A549 (cell line): ENCODE measurements around the gene FAM3C. TPM values are rescaled to one million over a fixed set of nuclear protein-coding genes. Genes with fewer than 3 reads are reported as not detected.

Experiments
- ATAC-seq, 2 experiments: fragments of 200-7000 bp in 1 of 2; fragments of >200 bp in 1 of 2; cut with Nextera tagmentation in 1 of 2; cut with Tn5 transposase in 1 of 2; 3 replicates each; pipeline versions ENCODE4 v1.8.0 to v1.9.1; 2018 to 2020; ENCODE audit warnings: mild to moderate bottlenecking in 1 of 2, moderate library complexity in 1 of 2
- CTCF ChIA-PET: fragments of 300-600 bp; sonication (Branson Sonifier 250); formaldehyde crosslinking; extraction: SDS; loops from one replicate; lab custom pipeline; 2021; ENCODE audit warnings: antibody characterized with exemption, inconsistent platforms; lab: Yijun Ruan, JAX
- POLR2A ChIA-PET: fragments of 350-600 bp; formaldehyde crosslinking; extraction: SDS; loops from one replicate; lab custom pipeline; 2021; ENCODE audit warnings: antibody characterized with exemption, inconsistent platforms; lab: Yijun Ruan, JAX
- DNase-seq, 2 experiments: peaks; one replicate each; pipeline versions ENCODE4 v3.0.0 to v3.0.0-alpha.2; 2011 to 2016; ENCODE audit warnings: low read depth in 1 of 2, low spot score in 1 of 2
- FAIRE-seq: peaks from 2 replicates; lab custom pipeline; 2011; peaks lifted over from hg19 to GRCh38; lab: Jason Lieb, UNC
- H3K27ac ChIP-seq, 2 experiments: fragments of >200 bp; sonication (Bioruptor Twin); formaldehyde crosslinking; 3 replicates each; pipeline ENCODE4 v1.5.1; 2016 to 2017
- H3K4me1 ChIP-seq: fragments of >200 bp; sonication (Bioruptor Twin); formaldehyde crosslinking; 3 replicates; pipeline ENCODE4 v1.6.1; 2016
- H3K4me2 ChIP-seq: fragments of >200 bp; sonication (Bioruptor Twin); formaldehyde crosslinking; 3 replicates; pipeline ENCODE4 v1.6.1; 2016
- H3K4me3 ChIP-seq: fragments of >200 bp; sonication (Bioruptor Twin); formaldehyde crosslinking; 3 replicates; pipeline ENCODE4 v1.5.1; 2016
- H3K9me3 ChIP-seq: fragments of >200 bp; sonication (Bioruptor Twin); formaldehyde crosslinking; 3 replicates; pipeline ENCODE4 v1.6.1; 2016
- BHLHE40 ChIP-seq: IDR thresholded peaks from 2 replicates; pipeline ENCODE4 v1.6.1; 2012; ENCODE audit warnings: low read depth, low read length, inconsistent platforms
- E2F6 ChIP-seq: IDR thresholded peaks from 2 replicates; pipeline ENCODE4 v1.6.1; 2012; ENCODE audit warnings: low read depth, borderline replicate concordance
- EHF ChIP-seq: fragments of 250-450 bp; sonication (Bioruptor Pico); IDR thresholded peaks from 2 replicates; pipeline ENCODE4 v1.5.0; 2020; ENCODE audit warnings: mild to moderate bottlenecking
- ESRRA ChIP-seq: fragments of 150-350 bp; IDR thresholded peaks from 2 replicates; pipeline ENCODE4 v1.6.1; 2014; ENCODE audit warnings: mild to moderate bottlenecking, low read length, borderline replicate concordance
- FOSB ChIP-seq: fragments of 250-450 bp; sonication (Bioruptor Pico); IDR thresholded peaks from 2 replicates; pipeline ENCODE4 v1.5.0; 2020; ENCODE audit warnings: mild to moderate bottlenecking, moderate library complexity
- HDAC2 ChIP-seq: fragments of 200-600 bp; sonication (generic); IDR thresholded peaks from 2 replicates; pipeline ENCODE4 v1.6.1; 2016
- HOXB13 ChIP-seq: fragments of 250-450 bp; sonication (Bioruptor Pico); IDR thresholded peaks from 2 replicates; pipeline ENCODE4 v1.5.0; 2020; ENCODE audit warnings: low read depth, mild to moderate bottlenecking, moderate library complexity
- JUN ChIP-seq, 2 experiments: fragments of >200 bp; sonication (Bioruptor Twin); formaldehyde crosslinking; IDR thresholded peaks; 2 replicates in 1 of 2; 3 replicates in 1 of 2; pipeline ENCODE4 v1.6.1; 2016 to 2017
- JUNB ChIP-seq: fragments of >200 bp; sonication (Bioruptor Twin); formaldehyde crosslinking; IDR thresholded peaks from 2 replicates; pipeline ENCODE4 v1.6.1; 2016
- MYC ChIP-seq: IDR thresholded peaks from 2 replicates; pipeline ENCODE4 v1.6.1; 2012; ENCODE audit warnings: mild to moderate bottlenecking, inconsistent platforms, low read length, improper control_type of control experiment, borderline replicate concordance
- PHF8 ChIP-seq: fragments of 200-600 bp; sonication (generic); IDR thresholded peaks from 2 replicates; pipeline ENCODE4 v1.6.1; 2016; ENCODE audit warnings: low read depth, mild to moderate bottlenecking, antibody characterized with exemption, moderate library complexity, borderline replicate concordance
- RAD21 ChIP-seq, 2 experiments: fragments of >200 bp in 1 of 2; sonication (Bioruptor Twin) in 1 of 2; formaldehyde crosslinking in 1 of 2; IDR thresholded peaks in 1 of 2; conservative IDR thresholded peaks in 1 of 2; 2 replicates in 1 of 2; 3 replicates in 1 of 2; pipeline ENCODE4 v1.6.1; 2012 to 2018; ENCODE audit warnings: inconsistent platforms in 1 of 2
- RCOR1 ChIP-seq: fragments of 150-350 bp; IDR thresholded peaks from 2 replicates; pipeline ENCODE4 v1.6.1; 2014; ENCODE audit warnings: antibody characterized with exemption, low read length, low read depth
- TP53 ChIP-seq: fragments of 250-450 bp; sonication (Bioruptor Pico); IDR thresholded peaks from 2 replicates; pipeline ENCODE4 v1.5.0; 2021; ENCODE audit warnings: mild to moderate bottlenecking, moderate library complexity
- ZFP36 ChIP-seq: fragments of 450-650 bp; IDR thresholded peaks from 2 replicates; pipeline ENCODE4 v1.6.1; 2014; ENCODE audit warnings: borderline replicate concordance; ENCODE audit not compliant: partially characterized antibody
- ZSCAN20 ChIP-seq: fragments of 250-450 bp; sonication (Bioruptor Pico); IDR thresholded peaks from 2 replicates; pipeline ENCODE4 v1.8.0; 2022; ENCODE audit warnings: mild to moderate bottlenecking, moderate library complexity
- WGBS: methylation state at CpG from one replicate; pipeline ENCODE4 v1.1.6; 2017; ENCODE audit errors: missing lambda C conversion rate; 5-methylcytosine and 5-hydroxymethylcytosine counted together
- polyA plus RNA-seq, 4 experiments: library from polyadenylated mRNA; depleted of rRNA in 3 of 4; stranded (reverse); fragments of >200 nt; fragmentation: RNase III in 1 of 4; extraction: RNeasy Plus Mini Kit Qiagen cat#74134 plus additional on column Dnase treatment in 1 of 4; gene quantifications; 2 replicates in 3 of 4; 3 replicates in 1 of 4; pipeline ENCODE4 v1.2.3, GENCODE V29; 2011 to 2017
- TF ChIP-seq, protein P1 (sequence below): fragments of 150-350 bp; IDR thresholded peaks from 2 replicates; pipeline ENCODE4 v1.6.1; 2014; ENCODE audit warnings: low read depth, mild to moderate bottlenecking, low read length
- TF ChIP-seq, protein P2 (sequence below): fragments of 450-650 bp; IDR thresholded peaks from 2 replicates; pipeline ENCODE4 v1.6.1; 2014; ENCODE audit warnings: antibody characterized with exemption

The FAM3C gene
- polyA plus RNA-seq, 2 of the 4 experiments (the other 2 are of a cell fraction) = 29.4 to 46.4 TPM

GRCh38 chr7:121303422-121304101 is 92.5 kb downstream of the FAM3C start:
- Histone ChIP-seq H3K27ac (no peak overlapping the region), H3K4me1 (no peaks in the 10 kb centered on the region), H3K4me3 (no peak overlapping the region), H3K4me2 (no peak overlapping the region), H3K9me3 (no peaks in the 10 kb centered on the region)
- POLR2A ChIA-PET = no interaction called here
- TF ChIP-seq ZSCAN20 (CRISPR knock-in tag) (no peak), RCOR1 (no peak), PHF8 (no peak), E2F6 (no peak), ESRRA (no peak), JUN (IDR thresholded peaks at IDR 0.05) (no peak), FOSB (no peak), TP53 (CRISPR knock-in tag) (no peak), RAD21 (conservative IDR thresholded peaks at IDR 0.05 in 1 of 2, IDR thresholded peaks at IDR 0.05 in 1 of 2) (no peak), MYC (no peak), ZFP36 (no peak), HOXB13 (CRISPR knock-in tag) (no peak)
- TF ChIP-seq, protein P1, sequence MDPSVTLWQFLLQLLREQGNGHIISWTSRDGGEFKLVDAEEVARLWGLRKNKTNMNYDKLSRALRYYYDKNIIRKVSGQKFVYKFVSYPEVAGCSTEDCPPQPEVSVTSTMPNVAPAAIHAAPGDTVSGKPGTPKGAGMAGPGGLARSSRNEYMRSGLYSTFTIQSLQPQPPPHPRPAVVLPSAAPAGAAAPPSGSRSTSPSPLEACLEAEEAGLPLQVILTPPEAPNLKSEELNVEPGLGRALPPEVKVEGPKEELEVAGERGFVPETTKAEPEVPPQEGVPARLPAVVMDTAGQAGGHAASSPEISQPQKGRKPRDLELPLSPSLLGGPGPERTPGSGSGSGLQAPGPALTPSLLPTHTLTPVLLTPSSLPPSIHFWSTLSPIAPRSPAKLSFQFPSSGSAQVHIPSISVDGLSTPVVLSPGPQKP = no peak
- TF ChIP-seq, protein P2, sequence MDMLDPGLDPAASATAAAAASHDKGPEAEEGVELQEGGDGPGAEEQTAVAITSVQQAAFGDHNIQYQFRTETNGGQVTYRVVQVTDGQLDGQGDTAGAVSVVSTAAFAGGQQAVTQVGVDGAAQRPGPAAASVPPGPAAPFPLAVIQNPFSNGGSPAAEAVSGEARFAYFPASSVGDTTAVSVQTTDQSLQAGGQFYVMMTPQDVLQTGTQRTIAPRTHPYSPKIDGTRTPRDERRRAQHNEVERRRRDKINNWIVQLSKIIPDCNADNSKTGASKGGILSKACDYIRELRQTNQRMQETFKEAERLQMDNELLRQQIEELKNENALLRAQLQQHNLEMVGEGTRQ = no peak
- CTCF ChIA-PET = no interaction called here
- no peak for ATAC-seq
- DNase-seq = no peak
- FAIRE-seq = no peak
- WGBS = 36% methylated on average over 6 of the region's 6 CpGs

GRCh38 chr7:121302214-121302745 is 93.8 kb downstream of the FAM3C start:
- no peak for TF ChIP-seq JUN (IDR thresholded peaks at IDR 0.05)
- no peak for TF ChIP-seq JUNB
- TF ChIP-seq HDAC2 = no peak
- Histone ChIP-seq H3K27ac (no peak overlapping the region), H3K4me2 (no peak overlapping the region), H3K4me1 (no peaks in the 10 kb centered on the region), H3K9me3 (no peaks in the 10 kb centered on the region), H3K4me3 (no peak overlapping the region)
- ChIA-PET POLR2A (no interaction called here), CTCF (no interaction called here)
- 17% methylated on average over 8 of the region's 8 CpGs for WGBS
- ATAC-seq (peak in 1 of 2 experiments; percentile 43; a peak in 1 of 6 replicates), DNase-seq (no peak), FAIRE-seq (no peak)

DNA sequence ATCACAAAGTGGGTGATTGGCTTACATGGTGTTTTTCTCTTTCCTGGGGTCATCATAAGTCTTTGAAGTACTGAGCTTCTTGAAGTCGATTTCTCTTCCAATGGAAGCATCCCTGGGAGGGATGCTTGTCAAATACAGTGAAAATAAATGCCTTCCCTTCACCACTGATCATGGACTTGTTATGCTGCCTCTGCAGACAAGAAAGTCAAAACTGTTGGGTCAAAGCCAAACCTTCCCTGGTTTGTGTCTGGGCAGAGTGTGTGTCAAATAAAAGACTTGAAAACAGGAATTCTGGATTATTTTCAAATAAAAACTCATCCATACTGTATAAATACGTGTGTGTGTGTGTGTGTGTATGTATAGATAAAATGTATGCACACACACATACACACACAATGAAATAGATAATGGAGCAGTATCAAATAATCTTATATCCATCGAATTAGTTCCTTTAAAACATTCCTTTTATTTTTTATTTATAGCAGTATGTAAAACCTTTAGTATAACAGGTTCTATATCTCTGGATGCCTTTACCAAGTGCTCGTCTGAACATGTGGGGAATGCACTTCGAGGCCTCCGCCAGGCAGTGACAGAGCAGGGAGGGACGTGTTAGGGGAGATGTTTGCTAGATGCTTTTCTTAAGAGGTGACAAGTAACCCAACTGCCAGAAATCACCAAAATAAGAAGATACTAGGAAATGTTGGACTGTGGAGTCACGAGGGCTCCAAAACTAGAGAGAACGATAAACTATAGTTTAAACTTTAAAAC is 94.5 kb downstream of the FAM3C start:
- no peaks in the 10 kb centered on the region for H3K4me1 ChIP-seq
- POLR2A ChIA-PET = no interaction called here
- TF ChIP-seq E2F6 (no peak), EHF (CRISPR knock-in tag) (no peak), ZSCAN20 (CRISPR knock-in tag) (no peak), BHLHE40 (no peak), TP53 (CRISPR knock-in tag) (no peak), RCOR1 (no peak)
- TF ChIP-seq, all 56 proteins: peak for 0
- WGBS = 22% methylated on average over 9 of the region's 9 CpGs
- ATAC-seq = no peak
- no peak for FAIRE-seq
- Histone ChIP-seq H3K27ac (no peak overlapping the region), H3K4me2 (no peak overlapping the region), H3K9me3 (no peaks in the 10 kb centered on the region), H3K4me3 (no peak overlapping the region)
- DNase-seq = no peak
- CTCF ChIA-PET = no interaction called here
